GM12864 (cell line): ENCODE results near the gene TSKU.

ENCODE experiments used
- DNase-seq: peaks from one replicate; pipeline ENCODE4 v3.0.0-alpha.2; 2011; ENCODE audit warnings: low read depth
- H3K4me3 ChIP-seq: 2 replicates; pipeline ENCODE4 v1.5.1; 2011; ENCODE audit warnings: mild to moderate bottlenecking, low read depth, low read length, control low read depth
- TF ChIP-seq, protein P1 (sequence below): IDR thresholded peaks from 2 replicates; pipeline ENCODE4 v1.5.1; 2011; ENCODE audit warnings: low read depth, mild to moderate bottlenecking, moderate library complexity, low read length, control low read depth, inconsistent platforms; ENCODE audit errors: missing control alignments

The TSKU gene

DNA sequence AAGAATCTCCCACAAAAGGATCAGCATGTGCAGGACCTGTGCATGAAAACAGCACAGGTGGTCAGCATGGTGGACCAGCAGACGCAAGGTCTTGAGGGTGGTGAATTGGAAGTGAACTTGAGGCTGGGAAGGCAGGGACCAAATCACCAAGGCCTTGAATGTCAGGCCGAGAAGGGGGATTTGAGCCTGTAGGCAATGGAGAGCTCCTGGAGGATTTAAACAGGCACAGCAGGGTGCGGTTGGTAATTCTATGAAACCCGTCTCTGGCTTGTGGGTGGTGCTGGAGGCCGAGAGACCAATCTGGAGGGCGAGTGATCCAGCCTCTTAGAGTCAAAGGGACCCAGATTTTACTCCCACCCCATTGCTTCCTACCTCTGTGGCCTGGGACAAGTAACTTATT lies 2.4 kb downstream of the TSKU start:
- H3K4me3 ChIP-seq: no peak overlapping the region
- no peak for DNase-seq
- TF ChIP-seq, protein P1, sequence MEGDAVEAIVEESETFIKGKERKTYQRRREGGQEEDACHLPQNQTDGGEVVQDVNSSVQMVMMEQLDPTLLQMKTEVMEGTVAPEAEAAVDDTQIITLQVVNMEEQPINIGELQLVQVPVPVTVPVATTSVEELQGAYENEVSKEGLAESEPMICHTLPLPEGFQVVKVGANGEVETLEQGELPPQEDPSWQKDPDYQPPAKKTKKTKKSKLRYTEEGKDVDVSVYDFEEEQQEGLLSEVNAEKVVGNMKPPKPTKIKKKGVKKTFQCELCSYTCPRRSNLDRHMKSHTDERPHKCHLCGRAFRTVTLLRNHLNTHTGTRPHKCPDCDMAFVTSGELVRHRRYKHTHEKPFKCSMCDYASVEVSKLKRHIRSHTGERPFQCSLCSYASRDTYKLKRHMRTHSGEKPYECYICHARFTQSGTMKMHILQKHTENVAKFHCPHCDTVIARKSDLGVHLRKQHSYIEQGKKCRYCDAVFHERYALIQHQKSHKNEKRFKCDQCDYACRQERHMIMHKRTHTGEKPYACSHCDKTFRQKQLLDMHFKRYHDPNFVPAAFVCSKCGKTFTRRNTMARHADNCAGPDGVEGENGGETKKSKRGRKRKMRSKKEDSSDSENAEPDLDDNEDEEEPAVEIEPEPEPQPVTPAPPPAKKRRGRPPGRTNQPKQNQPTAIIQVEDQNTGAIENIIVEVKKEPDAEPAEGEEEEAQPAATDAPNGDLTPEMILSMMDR: no peak

- H3K4me3 ChIP-seq: no peak overlapping the region
- TF ChIP-seq, protein P1: no peak
- DNase-seq: no peak
Observed at GRCh38 chr11:76786016-76786415, 2.9 kb downstream of the TSKU start.

DNA sequence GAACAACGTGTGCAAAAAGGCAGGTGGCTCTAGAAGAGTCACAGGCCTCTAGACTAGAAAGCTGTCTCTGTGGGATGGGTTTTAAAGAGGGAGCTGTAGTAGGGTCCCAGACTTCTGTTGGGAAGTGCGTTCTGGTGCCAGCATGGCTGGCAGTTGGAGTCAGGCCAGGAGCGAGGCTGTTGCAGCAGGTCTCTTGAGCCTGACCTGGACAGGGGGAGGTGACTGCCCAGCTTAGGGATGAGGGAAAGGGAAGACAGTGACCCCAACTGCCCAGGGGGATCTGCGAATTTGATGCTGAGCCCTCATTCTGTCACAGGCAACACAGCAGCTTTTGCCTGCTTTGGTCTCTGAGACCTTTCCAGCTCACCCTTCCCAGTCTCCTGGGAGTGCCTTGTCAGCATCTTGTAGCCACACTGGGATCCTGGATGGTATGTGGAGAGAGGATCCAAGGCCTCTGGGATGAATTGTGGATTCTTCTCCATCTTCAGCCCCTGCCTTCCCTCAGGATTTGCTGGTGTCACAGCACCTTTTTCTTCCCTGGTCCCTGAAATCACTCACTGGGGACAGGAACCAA lies 3.4 kb downstream of the TSKU start:
- no peak overlapping the region for H3K4me3 ChIP-seq
- no peak for DNase-seq
- TF ChIP-seq, protein P1: no peak

DNA sequence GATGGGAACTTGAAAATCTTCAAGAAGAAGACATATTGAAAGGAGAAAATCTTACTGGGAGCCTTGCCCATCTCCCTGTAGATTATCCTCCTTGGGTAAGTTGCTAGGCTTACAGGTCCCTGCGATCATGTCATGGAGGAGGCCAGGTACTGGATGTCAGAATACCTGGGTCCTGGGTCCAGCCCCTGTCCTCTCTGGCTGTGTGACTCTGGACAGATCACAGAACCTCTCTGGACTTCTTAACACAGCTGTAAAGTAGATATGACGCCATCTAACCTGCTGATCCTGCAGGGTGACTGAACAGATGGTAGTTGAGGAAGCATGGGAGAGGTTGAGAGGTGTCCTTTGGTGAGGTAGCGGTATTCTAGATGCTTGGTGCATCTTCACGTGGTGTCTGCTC lies 4.1 kb downstream of the TSKU start:
- no peak for DNase-seq
- no peak overlapping the region for H3K4me3 ChIP-seq
- TF ChIP-seq, protein P1: no peak

DNA sequence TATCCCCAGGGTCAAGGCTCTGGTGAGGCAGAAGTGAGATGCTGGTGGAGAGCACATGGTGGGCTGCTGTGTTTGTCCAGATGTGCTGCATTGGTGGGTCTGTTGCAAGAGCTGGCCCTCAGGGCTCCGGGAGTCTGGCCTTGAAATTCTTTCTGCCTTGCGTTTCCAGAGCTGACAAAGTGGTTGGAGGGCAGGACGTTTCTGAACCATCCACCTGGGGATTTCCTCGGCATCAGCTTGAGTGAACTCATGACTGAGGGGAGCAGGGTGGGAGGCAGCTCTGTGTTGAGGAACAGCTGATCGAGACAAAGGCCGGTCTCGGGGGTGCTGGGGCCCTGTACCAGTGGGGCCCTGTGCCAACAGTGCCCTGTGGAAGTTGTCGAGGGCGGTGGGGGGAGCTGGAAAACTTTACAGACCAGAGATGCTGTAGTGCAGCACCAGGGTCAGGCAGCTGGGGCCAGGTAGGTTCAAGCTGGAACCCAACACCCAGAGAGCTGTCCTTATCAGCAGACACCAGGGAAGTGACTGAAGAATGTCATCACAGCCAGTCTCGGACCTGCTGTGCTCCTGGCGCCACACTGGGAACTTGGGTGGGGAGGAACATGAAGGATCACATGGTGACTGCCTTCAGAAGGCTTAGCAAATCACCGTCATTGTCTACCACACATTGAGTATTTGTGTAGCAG lies 4.9 kb downstream of the TSKU start:
- no peak overlapping the region for H3K4me3 ChIP-seq
- TF ChIP-seq, protein P1: no peak

DNA sequence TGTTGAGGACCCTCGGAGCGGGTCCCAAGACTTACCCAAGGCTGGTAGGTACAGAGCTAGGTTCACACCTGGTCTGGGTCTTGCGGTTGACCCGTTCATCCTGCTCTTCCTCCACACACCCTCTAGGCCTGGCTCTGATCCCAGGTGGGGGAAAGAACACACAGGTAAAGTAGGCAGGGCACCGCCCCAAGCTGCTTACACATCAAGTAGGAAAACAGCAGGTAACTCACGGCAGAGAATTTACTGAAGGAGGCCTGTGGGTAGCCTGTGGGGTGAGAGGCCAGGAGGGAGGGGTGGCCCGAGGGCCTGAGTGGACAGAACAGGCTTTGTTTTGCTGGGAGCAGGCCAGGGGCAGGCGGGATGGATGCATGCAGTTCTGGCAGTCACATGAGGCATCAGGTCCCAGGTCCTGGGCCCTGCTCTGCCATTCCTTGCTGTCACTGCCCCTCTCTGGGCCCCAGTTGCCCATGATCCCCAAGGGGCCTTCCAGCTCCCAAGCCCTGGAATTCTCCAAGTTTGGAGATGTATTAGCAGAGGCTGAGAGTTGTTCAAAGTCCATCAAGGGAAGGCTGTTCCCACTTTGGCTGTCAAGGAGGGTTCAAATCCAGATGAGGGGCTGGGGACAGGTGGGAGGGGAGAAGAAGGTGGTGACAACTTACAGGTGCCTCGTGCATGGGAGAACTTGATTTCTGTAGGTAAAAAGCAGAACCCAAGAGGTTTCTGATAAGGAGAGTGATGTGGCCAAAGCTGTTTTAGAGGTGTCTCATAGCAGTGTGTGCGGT lies 5.7 kb downstream of the TSKU start:
- no peak for DNase-seq
- no peak overlapping the region for H3K4me3 ChIP-seq
- TF ChIP-seq, protein P1: no peak

More for the DNA sequence above, 4.9 kb downstream of the TSKU start:
- no peak for DNase-seq
